Neural cell (in vitro differentiated cells): ENCODE results near the gene FABP1.

Experiments used
- CTCF ChIP-seq: fragments of 450-650 bp; IDR thresholded peaks from 2 replicates; pipeline ENCODE4 v1.5.1; 2014; ENCODE audit warnings: antibody characterized with exemption, mild to moderate bottlenecking, moderate library complexity; ENCODE audit not compliant: poor library complexity, severe bottlenecking
- EP300 ChIP-seq: fragments of 450-650 bp; conservative IDR thresholded peaks from 2 replicates; pipeline ENCODE4 v1.6.1; 2014; ENCODE audit warnings: antibody characterized with exemption, mild to moderate bottlenecking, moderate library complexity; ENCODE audit not compliant: poor library complexity, severe bottlenecking
- EZH2 ChIP-seq: fragments of 200-600, 300-800 bp; shearing (Covaris generic), sonication (generic); IDR thresholded peaks from 2 replicates; pipeline ENCODE4 v1.6.1; 2014; ENCODE audit warnings: antibody characterized with exemption, low read length, borderline replicate concordance, mild to moderate bottlenecking; ENCODE audit not compliant: insufficient read depth, poor library complexity, severe bottlenecking
- POLR2AphosphoS5 ChIP-seq: IDR thresholded peaks from 2 replicates; pipeline ENCODE4 v1.6.1; 2012
- RAD21 ChIP-seq: fragments of 450-650 bp; conservative IDR thresholded peaks from 2 replicates; pipeline ENCODE4 v1.6.1; 2014; ENCODE audit warnings: antibody characterized with exemption, mild to moderate bottlenecking, moderate library complexity
- REST ChIP-seq: IDR thresholded peaks from 2 replicates; pipeline ENCODE4 v1.6.1; 2012; ENCODE audit warnings: borderline replicate concordance
- SMC3 ChIP-seq: fragments of 450-650 bp; conservative IDR thresholded peaks from 2 replicates; pipeline ENCODE4 v1.6.1; 2014; ENCODE audit warnings: antibody characterized with exemption, mild to moderate bottlenecking, moderate library complexity; ENCODE audit not compliant: poor library complexity
- TAF1 ChIP-seq: IDR thresholded peaks from 2 replicates; pipeline ENCODE4 v1.6.1; 2012; ENCODE audit warnings: low read depth

GRCh38 chr2:88165332-88166003 lies 37.6 kb upstream of the FABP1 start:
- TF ChIP-seq POLR2AphosphoS5 (no peak), CTCF (no peak), EZH2 (no peak), SMC3 (no peak), TAF1 (no peak), REST (no peak), RAD21 (no peak), EP300 (no peak)
